T-helper 2 cell treated with Interferon-gamma antibody and Interleukin-4, amounts not matched to agents 5 μg/mL and 100 μg/mL, for 36 hours (primary cell): ENCODE data around the gene TUBGCP2.

Experiments used
- DNase-seq: peaks from one replicate; pipeline ENCODE4 v3.0.0; 2021; ENCODE audit warnings: low spot score
- H3K27ac Mint-ChIP-seq: one replicate; pipeline ENCODE4 v1.8.0; 2021; ENCODE audit warnings: mild to moderate bottlenecking, mixed read lengths
- H3K27me3 Mint-ChIP-seq: one replicate; pipeline ENCODE4 v1.8.0; 2021; ENCODE audit warnings: low read depth, mixed read lengths
- H3K36me3 Mint-ChIP-seq: one replicate; pipeline ENCODE4 v1.8.0; 2021; ENCODE audit warnings: low read depth, mixed read lengths
- H3K4me1 Mint-ChIP-seq: one replicate; pipeline ENCODE4 v1.8.0; 2021; ENCODE audit warnings: low read depth, mixed read lengths
- H3K4me3 Mint-ChIP-seq: one replicate; pipeline ENCODE4 v1.8.0; 2022; ENCODE audit warnings: mild to moderate bottlenecking, moderate library complexity, mixed read lengths
- H3K9me3 Mint-ChIP-seq: one replicate; pipeline ENCODE4 v1.8.0; 2021; ENCODE audit warnings: mixed read lengths

The TUBGCP2 gene

GRCh38 chr10:133335246-133336117 lies 26.8 kb upstream of the TUBGCP2 start:
- Mint-ChIP-seq H3K27ac (no peak overlapping the region), H3K4me3 (peak overlapping the region; percentile 27)
- peak; percentile 51 for DNase-seq

GRCh38 chr10:133334503-133335245 lies 26.0 kb upstream of the TUBGCP2 start:
- H3K27ac Mint-ChIP-seq, result peak overlapping the region; percentile 19
- no peak for DNase-seq
- peaks cover 6% of the 10 kb centered on the region for H3K4me1 Mint-ChIP-seq
- H3K36me3 Mint-ChIP-seq, result no peaks in the 10 kb centered on the region
- H3K9me3 Mint-ChIP-seq, result no peaks in the 10 kb centered on the region
- peak overlapping the region; percentile 65 for H3K4me3 Mint-ChIP-seq
- peaks cover 42% of the 10 kb centered on the region for H3K27me3 Mint-ChIP-seq

More at GRCh38 chr10:133335246-133336117, 26.8 kb upstream of the TUBGCP2 start:
- Mint-ChIP-seq H3K4me1 (peaks cover 6% of the 10 kb centered on the region), H3K36me3 (no peaks in the 10 kb centered on the region), H3K27me3 (peaks cover 36% of the 10 kb centered on the region), H3K9me3 (no peaks in the 10 kb centered on the region)

DNA sequence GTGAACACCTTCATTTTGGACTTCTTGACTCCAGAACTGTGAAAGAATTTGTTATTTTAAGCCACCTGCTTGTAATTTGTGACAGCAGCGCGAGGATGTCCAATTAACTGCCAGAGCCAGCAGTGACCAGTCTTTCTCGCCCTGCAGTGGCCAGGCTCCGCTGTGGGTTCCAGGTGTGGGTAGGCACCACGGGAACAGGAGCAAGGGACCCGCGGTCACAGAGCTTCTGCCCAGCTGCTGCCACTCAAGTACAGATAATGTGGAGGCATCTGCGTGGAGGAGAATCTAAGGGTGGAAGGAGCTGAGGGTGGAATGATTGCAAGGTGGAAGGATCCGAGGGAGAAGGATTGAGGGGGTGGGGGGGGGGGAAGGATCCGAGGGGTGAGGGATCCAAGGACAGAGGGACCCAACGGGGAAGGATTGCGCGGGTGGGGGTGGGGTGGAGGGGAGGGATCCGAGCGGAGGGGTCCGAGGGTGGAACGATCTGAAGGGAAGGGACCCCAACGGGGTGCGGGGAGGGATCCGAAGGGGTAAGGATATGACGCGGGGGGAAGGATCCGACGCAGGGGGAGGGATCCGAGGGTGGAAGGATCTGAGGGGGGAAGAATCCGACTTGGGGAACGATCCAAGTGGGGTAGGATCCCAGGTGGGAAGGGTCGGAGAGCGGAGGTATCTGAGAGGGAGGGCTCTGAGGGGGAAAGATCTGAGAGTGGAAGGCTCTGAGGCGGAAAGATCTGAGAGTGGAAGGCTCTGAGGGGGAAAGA lies 24.4 kb upstream of the TUBGCP2 start:
- Mint-ChIP-seq H3K4me3 (no peak overlapping the region), H3K36me3 (no peaks in the 10 kb centered on the region), H3K27me3 (peaks cover 53% of the 10 kb centered on the region), H3K9me3 (no peaks in the 10 kb centered on the region), H3K27ac (no peak overlapping the region), H3K4me1 (peaks cover 6% of the 10 kb centered on the region)
- no peak for DNase-seq

GRCh38 chr10:133329491-133330202 lies 21.0 kb upstream of the TUBGCP2 start:
- peak; percentile 82 for DNase-seq
- Mint-ChIP-seq H3K9me3 (no peaks in the 10 kb centered on the region), H3K4me3 (peak overlapping the region; percentile 68), H3K36me3 (no peaks in the 10 kb centered on the region), H3K4me1 (peaks cover 2% of the 10 kb centered on the region), H3K27ac (no peak overlapping the region), H3K27me3 (peaks cover 73% of the 10 kb centered on the region)

DNA sequence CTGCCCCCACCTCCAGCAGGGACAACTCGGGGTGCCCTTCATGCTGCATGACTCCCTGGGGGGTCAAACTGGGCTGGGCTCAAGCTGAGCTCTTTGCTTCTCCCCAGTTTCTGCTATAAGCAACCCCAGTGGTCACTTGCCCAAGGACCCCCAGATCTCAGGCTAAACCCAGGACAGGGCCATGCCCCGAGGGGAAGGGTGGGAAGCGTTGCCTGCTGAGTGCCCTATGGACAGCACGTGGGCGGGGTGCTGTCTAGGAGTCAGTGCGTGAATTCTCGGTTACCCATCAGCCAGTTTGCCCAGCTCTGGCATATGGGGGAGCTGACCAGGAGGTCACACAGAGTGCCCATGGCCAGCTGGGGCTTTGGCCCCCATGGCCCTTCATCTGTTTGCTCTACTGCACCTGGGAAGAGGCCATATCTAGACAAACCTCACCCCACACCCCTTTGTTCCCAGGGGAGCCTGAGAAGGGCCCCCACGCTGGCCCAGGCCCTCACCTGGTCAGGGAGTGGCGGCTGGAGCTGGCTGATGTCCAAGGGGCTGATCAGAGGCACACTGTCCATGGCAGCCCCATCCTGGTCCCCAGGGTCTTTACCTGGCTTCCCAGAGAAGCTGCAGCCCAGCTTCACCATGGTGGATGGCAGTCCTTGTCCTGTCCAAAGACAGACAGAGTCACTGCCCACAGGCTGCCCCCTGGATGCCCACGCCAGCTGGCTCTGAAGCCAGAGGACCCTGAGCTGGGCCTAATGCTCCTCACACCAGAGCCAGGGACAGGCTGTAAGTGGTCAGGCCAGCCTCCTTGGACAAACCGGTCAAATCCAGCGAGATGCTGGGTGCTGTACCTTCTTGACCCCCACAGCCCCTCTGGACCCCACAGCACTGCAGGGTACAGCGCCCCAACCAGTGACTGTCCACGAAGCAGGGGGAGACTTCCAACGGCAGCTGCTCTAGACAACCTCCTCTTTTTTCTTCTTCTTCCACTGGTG lies 20.0 kb upstream of the TUBGCP2 start:
- DNase-seq, result no peak
- H3K36me3 Mint-ChIP-seq, result no peaks in the 10 kb centered on the region
- H3K27me3 Mint-ChIP-seq, result peaks cover 69% of the 10 kb centered on the region
- no peak overlapping the region for H3K27ac Mint-ChIP-seq
- no peaks in the 10 kb centered on the region for H3K9me3 Mint-ChIP-seq
- no peaks in the 10 kb centered on the region for H3K4me1 Mint-ChIP-seq
- H3K4me3 Mint-ChIP-seq, result no peak overlapping the region

- Mint-ChIP-seq H3K27me3 (peaks cover 65% of the 10 kb centered on the region), H3K36me3 (no peaks in the 10 kb centered on the region), H3K4me3 (no peak overlapping the region), H3K4me1 (no peaks in the 10 kb centered on the region), H3K9me3 (no peaks in the 10 kb centered on the region), H3K27ac (no peak overlapping the region)
- no peak for DNase-seq
Measured at GRCh38 chr10:133327651-133328357, 19.1 kb upstream of the TUBGCP2 start.

- no peak for DNase-seq
- Mint-ChIP-seq H3K4me3 (no peak overlapping the region), H3K9me3 (no peaks in the 10 kb centered on the region), H3K27me3 (peaks cover 57% of the 10 kb centered on the region), H3K4me1 (no peaks in the 10 kb centered on the region), H3K36me3 (no peaks in the 10 kb centered on the region), H3K27ac (no peak overlapping the region)
Measured at GRCh38 chr10:133326745-133327650, 18.3 kb upstream of the TUBGCP2 start.

DNA sequence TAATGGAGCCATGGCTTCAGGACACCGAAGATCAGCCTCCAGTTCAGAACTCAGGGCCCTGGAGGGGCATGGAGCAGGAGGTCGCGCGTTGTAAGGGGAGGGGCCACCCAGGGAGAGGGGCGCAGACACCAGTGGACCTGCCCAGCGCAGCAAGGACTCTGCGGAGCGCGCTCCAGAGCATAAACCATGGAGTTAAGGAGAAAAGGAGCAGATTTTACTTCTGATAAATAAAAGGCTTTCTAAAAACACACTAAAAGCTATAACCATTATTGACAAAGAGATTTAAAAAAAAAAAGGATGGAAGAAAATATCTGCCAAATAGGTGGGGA lies 17.5 kb upstream of the TUBGCP2 start:
- Mint-ChIP-seq H3K4me1 (no peaks in the 10 kb centered on the region), H3K27me3 (peaks cover 49% of the 10 kb centered on the region), H3K27ac (no peak overlapping the region), H3K9me3 (no peaks in the 10 kb centered on the region), H3K36me3 (no peaks in the 10 kb centered on the region), H3K4me3 (no peak overlapping the region)
- DNase-seq, result no peak

GRCh38 chr10:133325440-133326222 lies 17.0 kb upstream of the TUBGCP2 start:
- no peaks in the 10 kb centered on the region for H3K36me3 Mint-ChIP-seq
- H3K27me3 Mint-ChIP-seq, result peaks cover 44% of the 10 kb centered on the region
- H3K4me1 Mint-ChIP-seq, result no peaks in the 10 kb centered on the region
- H3K9me3 Mint-ChIP-seq, result no peaks in the 10 kb centered on the region
- H3K4me3 Mint-ChIP-seq, result peak overlapping the region; percentile 63
- DNase-seq, result no peak
- no peak overlapping the region for H3K27ac Mint-ChIP-seq

DNA sequence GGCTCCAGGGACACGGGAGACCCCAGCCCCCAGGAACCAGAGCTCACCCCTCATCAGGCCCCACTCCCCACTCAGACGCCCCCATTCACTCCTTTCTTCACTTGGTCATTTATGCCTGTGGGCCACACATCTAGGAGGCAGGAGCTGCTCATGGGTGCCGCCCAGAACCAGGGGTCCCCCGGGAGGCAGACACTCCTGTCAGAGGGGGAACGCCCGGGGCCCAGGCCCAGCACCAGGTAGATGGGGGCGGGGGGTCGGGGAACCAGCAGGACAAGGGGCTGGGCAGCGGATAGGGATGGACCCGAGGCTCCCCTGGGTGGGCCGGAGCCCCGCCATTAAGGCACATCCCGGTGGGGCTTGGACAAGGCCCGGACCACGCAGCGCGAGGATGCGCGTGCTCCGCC lies 16.2 kb upstream of the TUBGCP2 start:
- Mint-ChIP-seq H3K27ac (no peak overlapping the region), H3K9me3 (peaks cover 4% of the 10 kb centered on the region), H3K36me3 (no peaks in the 10 kb centered on the region), H3K27me3 (peaks cover 42% of the 10 kb centered on the region), H3K4me3 (no peak overlapping the region), H3K4me1 (no peaks in the 10 kb centered on the region)
- no peak for DNase-seq

DNA sequence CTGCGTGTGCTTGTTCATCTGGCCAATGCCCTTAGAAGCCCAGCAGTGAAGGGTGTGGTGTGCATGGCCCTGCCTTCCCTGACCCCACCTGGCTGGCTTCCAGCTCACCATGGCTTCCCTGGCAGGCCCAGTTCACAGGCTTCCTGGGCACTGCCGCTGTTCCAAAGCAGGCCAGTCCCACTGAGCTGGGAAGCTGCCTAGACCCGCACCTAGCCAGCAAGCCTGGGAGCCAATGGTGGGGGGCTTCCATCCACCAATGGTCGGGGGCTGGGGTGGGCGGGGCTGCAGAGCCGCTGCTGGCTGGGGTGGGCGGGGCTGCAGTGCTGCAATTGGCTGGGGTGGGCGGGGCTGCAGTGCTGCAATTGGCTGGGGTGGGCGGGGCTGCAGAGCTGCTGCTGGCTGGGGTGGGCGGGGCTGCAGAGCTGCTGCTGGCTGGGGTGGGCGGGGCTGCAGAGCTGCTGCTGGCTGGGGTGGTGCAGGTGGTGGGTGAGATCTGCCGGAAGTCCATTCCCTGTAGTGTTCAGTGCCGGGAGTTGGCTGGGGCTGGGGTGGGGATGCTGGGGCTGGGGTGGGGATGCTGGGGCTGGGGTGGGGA lies 15.6 kb upstream of the TUBGCP2 start:
- Mint-ChIP-seq H3K4me1 (peaks cover 1% of the 10 kb centered on the region), H3K27me3 (peaks cover 38% of the 10 kb centered on the region), H3K27ac (no peak overlapping the region), H3K9me3 (peaks cover 4% of the 10 kb centered on the region), H3K4me3 (no peak overlapping the region), H3K36me3 (no peaks in the 10 kb centered on the region)
- peak; percentile 49 for DNase-seq
